Fibroblast of lung (primary cell): ENCODE measurements around the gene VASN.

Experiments
- EZH2 ChIP-seq: IDR thresholded peaks from 2 replicates; pipeline ENCODE4 v1.5.1; 2012; ENCODE audit warnings: low read length, control low read depth, mild to moderate bottlenecking; ENCODE audit errors: missing control alignments
- TF ChIP-seq, protein P1 (sequence below), 2 donors: IDR thresholded peaks in 1 of 2; conservative IDR thresholded peaks in 1 of 2; 1 replicate in 1 of 2; 2 replicates in 1 of 2; pipeline ENCODE4 v1.5.1; 2011 to 2012; ENCODE audit warnings: low read length in 2 of 2, control low read depth in 1 of 2, inconsistent platforms in 1 of 2, low read depth in 1 of 2, mild to moderate bottlenecking in 1 of 2

DNA sequence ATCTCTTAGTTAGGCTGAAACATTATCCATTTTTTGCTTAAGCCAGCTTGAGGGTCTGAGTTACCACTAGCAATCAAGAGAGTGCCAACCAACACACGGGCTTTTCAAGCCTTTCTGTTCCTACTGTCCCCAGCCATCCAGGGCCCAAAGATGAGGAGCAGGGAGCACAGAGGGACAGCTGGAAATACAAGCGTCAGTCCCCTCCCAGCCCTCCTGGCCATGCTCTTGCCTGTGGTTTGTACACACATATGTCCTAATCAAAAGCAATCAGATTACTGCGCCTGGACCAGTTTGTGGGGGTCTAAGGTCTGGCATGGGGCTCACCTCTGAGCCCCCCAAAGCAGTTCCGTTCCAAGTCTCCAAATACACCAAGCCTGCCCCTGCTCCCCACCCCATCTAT, 41.2 kb downstream of the VASN start:
- TF ChIP-seq, protein P1, sequence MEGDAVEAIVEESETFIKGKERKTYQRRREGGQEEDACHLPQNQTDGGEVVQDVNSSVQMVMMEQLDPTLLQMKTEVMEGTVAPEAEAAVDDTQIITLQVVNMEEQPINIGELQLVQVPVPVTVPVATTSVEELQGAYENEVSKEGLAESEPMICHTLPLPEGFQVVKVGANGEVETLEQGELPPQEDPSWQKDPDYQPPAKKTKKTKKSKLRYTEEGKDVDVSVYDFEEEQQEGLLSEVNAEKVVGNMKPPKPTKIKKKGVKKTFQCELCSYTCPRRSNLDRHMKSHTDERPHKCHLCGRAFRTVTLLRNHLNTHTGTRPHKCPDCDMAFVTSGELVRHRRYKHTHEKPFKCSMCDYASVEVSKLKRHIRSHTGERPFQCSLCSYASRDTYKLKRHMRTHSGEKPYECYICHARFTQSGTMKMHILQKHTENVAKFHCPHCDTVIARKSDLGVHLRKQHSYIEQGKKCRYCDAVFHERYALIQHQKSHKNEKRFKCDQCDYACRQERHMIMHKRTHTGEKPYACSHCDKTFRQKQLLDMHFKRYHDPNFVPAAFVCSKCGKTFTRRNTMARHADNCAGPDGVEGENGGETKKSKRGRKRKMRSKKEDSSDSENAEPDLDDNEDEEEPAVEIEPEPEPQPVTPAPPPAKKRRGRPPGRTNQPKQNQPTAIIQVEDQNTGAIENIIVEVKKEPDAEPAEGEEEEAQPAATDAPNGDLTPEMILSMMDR (conservative IDR thresholded peaks at IDR 0.05 in 1 of 2, IDR thresholded peaks at IDR 0.05 in 1 of 2; ENCODE audit: low read depth in 1 of 2, low read length in 2 of 2): no peak
- TF ChIP-seq EZH2: no peak
